Measurements from ENCODE around the gene USP38. TPM values are rescaled to one million over a fixed set of nuclear protein-coding genes. Genes with fewer than 3 reads are reported as not detected.

The USP38 gene
- total RNA-seq, 3 donors from 2014 or later: 19.7 to 28.2 (median 21.6) TPM

GRCh38 chr4:143251348-143251747, 66.6 kb downstream of the USP38 start:
- no peaks in the 10 kb centered on the region for H3K27me3 ChIP-seq
- TF ChIP-seq CTCF (IDR thresholded peaks at IDR 0.05) (no peak), POLR2AphosphoS5 (IDR thresholded peaks at IDR 0.05) (no peak), POLR2A (IDR thresholded peaks at IDR 0.05) (no peak)
- DNase-seq (ENCODE audit: low spot score in 2 of 2): no peak
- H3K27ac ChIP-seq: no peak overlapping the region
- H3K9me3 ChIP-seq: no peaks in the 10 kb centered on the region
- H3K4me3 ChIP-seq: no peak overlapping the region
- no peaks in the 10 kb centered on the region for H3K36me3 ChIP-seq
- no peaks in the 10 kb centered on the region for H3K4me1 ChIP-seq
- intact Hi-C loops (cut with DNase I; ENCODE audit: low total_unique reads): no loop called here

GRCh38 chr4:143251779-143252178, 67.1 kb downstream of the USP38 start:
- intact Hi-C loops (cut with DNase I; ENCODE audit: low total_unique reads): no loop called here
- TF ChIP-seq POLR2AphosphoS5 (IDR thresholded peaks at IDR 0.05) (no peak), POLR2A (IDR thresholded peaks at IDR 0.05) (no peak), CTCF (IDR thresholded peaks at IDR 0.05) (no peak)
- no peak overlapping the region for H3K4me3 ChIP-seq
- H3K36me3 ChIP-seq: no peaks in the 10 kb centered on the region
- no peak overlapping the region for H3K27ac ChIP-seq
- no peaks in the 10 kb centered on the region for H3K9me3 ChIP-seq
- H3K4me1 ChIP-seq: no peaks in the 10 kb centered on the region
- no peak for DNase-seq (ENCODE audit: low spot score in 2 of 2)
- no peaks in the 10 kb centered on the region for H3K27me3 ChIP-seq

- no peak overlapping the region for H3K27ac ChIP-seq
- no peak for TF ChIP-seq POLR2AphosphoS5 (IDR thresholded peaks at IDR 0.05)
- TF ChIP-seq POLR2A (IDR thresholded peaks at IDR 0.05): no peak
- intact Hi-C loops (cut with DNase I; ENCODE audit: low total_unique reads): no loop called here
Observed at GRCh38 chr4:143252478-143252877, 67.8 kb downstream of the USP38 start.

GRCh38 chr4:143253166-143253565, 68.4 kb downstream of the USP38 start:
- Histone ChIP-seq H3K4me1 (no peaks in the 10 kb centered on the region), H3K27ac (no peak overlapping the region), H3K27me3 (no peaks in the 10 kb centered on the region), H3K36me3 (no peaks in the 10 kb centered on the region), H3K4me3 (no peak overlapping the region), H3K9me3 (no peaks in the 10 kb centered on the region)
- DNase-seq (ENCODE audit: low spot score in 2 of 2): no peak
- intact Hi-C loops (cut with DNase I; ENCODE audit: low total_unique reads): no loop called here
- no peak for TF ChIP-seq CTCF (IDR thresholded peaks at IDR 0.05)
- no peak for TF ChIP-seq POLR2AphosphoS5 (IDR thresholded peaks at IDR 0.05)
- TF ChIP-seq POLR2A (IDR thresholded peaks at IDR 0.05): no peak

More at GRCh38 chr4:143252478-143252877, 67.8 kb downstream of the USP38 start:
- H3K9me3 ChIP-seq: no peaks in the 10 kb centered on the region
- DNase-seq (ENCODE audit: low spot score in 2 of 2): no peak
- no peaks in the 10 kb centered on the region for H3K36me3 ChIP-seq
- no peaks in the 10 kb centered on the region for H3K4me1 ChIP-seq
- no peak overlapping the region for H3K4me3 ChIP-seq
- no peaks in the 10 kb centered on the region for H3K27me3 ChIP-seq

- no peaks in the 10 kb centered on the region for H3K27me3 ChIP-seq
- no peak overlapping the region for H3K4me3 ChIP-seq
- no peak for DNase-seq (ENCODE audit: low spot score in 2 of 2)
- H3K9me3 ChIP-seq: no peaks in the 10 kb centered on the region
- no peak overlapping the region for H3K27ac ChIP-seq
- TF ChIP-seq POLR2AphosphoS5 (IDR thresholded peaks at IDR 0.05) (no peak), POLR2A (IDR thresholded peaks at IDR 0.05) (no peak), CTCF (IDR thresholded peaks at IDR 0.05) (no peak)
- no peaks in the 10 kb centered on the region for H3K4me1 ChIP-seq
- no peaks in the 10 kb centered on the region for H3K36me3 ChIP-seq
- intact Hi-C loops (cut with DNase I; ENCODE audit: low total_unique reads): no loop called here
Observed at GRCh38 chr4:143254491-143255226, 69.9 kb downstream of the USP38 start.
